HG03575 (cell line): Measurements from ENCODE around the gene TELO2.

Source experiments
- ATAC-seq: cut with Tn5 transposase; IDR thresholded peaks from one replicate; pipeline ENCODE4 v1.9.1; 2021; ENCODE audit not compliant: unreplicated experiment, insufficient number of reproducible peaks, low FRiP score; ENCODE audit errors: extremely low read depth

Gene TELO2

GRCh38 chr16:1492923-1493745 is at the start of gene TELO2:
TELO2 (plus strand) TSS chr16:1493360; CDS start chr16:1494282, 922 bp downstream.
- ATAC-seq = no peak

GRCh38 chr16:1443403-1443973 is 49.7 kb upstream of the TELO2 start:
- ATAC-seq = no peak

- no peak for ATAC-seq
Observed at GRCh38 chr16:1443980-1444729, 49.0 kb upstream of the TELO2 start, which contains the start of gene CCDC154. CCDC154 (minus strand) TSS chr16:1444556; CDS start chr16:1444322, 234 bp downstream.

GRCh38 chr16:1444730-1445517 is 48.2 kb upstream of the TELO2 start:
- no peak for ATAC-seq

- ATAC-seq = no peak
Observed at GRCh38 chr16:1445518-1446203, 47.5 kb upstream of the TELO2 start.

GRCh38 chr16:1446296-1447080 is 46.7 kb upstream of the TELO2 start:
- ATAC-seq = no peak

GRCh38 chr16:1447965-1448364 is 45.2 kb upstream of the TELO2 start:
- no peak for ATAC-seq

GRCh38 chr16:1448536-1449116 is 44.5 kb upstream of the TELO2 start:
- ATAC-seq = no peak

GRCh38 chr16:1449201-1449788 is 43.9 kb upstream of the TELO2 start:
- no peak for ATAC-seq

- ATAC-seq = no peak
Observed at GRCh38 chr16:1450218-1450617, 42.9 kb upstream of the TELO2 start.

GRCh38 chr16:1450841-1451240 is 42.3 kb upstream of the TELO2 start:
- no peak for ATAC-seq

GRCh38 chr16:1451702-1452392 is 41.3 kb upstream of the TELO2 start:
- no peak for ATAC-seq

GRCh38 chr16:1452530-1452929 is 40.6 kb upstream of the TELO2 start:
- ATAC-seq = no peak

- no peak for ATAC-seq
Observed at GRCh38 chr16:1453316-1453715, 39.8 kb upstream of the TELO2 start.

GRCh38 chr16:1454561-1454960 is 38.6 kb upstream of the TELO2 start:
- ATAC-seq = no peak
